ENCODE data around the gene PDP2.

DNA sequence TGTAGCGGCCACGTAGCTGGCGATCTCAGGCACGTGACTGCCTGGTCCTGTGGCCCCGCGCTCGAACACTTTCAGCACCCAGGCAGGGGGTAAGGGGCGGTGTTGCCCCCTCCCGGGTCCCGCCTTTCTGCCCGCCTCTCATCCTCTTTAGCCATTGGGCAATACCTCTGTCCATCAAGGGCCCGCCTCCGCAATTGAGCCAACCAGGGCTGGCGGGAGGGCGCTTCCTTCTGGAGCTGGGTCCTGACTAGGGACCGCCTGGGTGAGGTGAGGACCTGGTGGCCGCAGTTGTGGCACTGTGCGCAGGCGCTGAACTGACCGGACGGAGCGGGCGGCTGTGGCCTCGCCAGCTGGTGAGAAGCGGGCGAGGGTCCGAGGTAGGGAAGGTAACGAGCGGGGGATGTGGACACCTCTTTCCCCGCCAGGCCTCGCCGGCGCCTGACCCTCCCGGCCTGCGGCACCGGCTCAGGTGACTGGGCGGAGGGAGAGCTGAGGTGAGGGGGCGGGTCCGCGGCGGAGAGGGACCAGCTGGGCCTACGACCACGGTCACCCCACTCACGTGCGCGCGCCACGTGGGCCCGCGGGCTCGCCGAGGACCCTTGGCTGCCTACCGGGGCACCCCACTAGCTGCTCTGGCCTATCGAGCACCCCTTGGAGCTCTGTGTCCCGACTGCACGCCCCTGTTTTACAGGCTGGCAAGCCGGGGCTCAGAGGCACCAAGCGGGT, at the start of gene PDP2:
- TF ChIP-seq POLR2A (IDR thresholded peaks at IDR 0.05; ENCODE audit: low read length) = peak; percentile 70
- no peak for TF ChIP-seq GATA1 (IDR thresholded peaks at IDR 0.05; ENCODE audit: low read depth, low read length)
